Fibroblast of the conjunctiva (primary cell): ENCODE measurements around the gene EHMT2.

ENCODE experiments used
- DNase-seq: peaks from one replicate; pipeline ENCODE4 v3.0.0-alpha.2; 2010; ENCODE audit warnings: low read depth

EHMT2 gene

GRCh38 chr6:31837369-31838113 lies 60.0 kb downstream of the EHMT2 start:
- DNase-seq, result no peak

DNA sequence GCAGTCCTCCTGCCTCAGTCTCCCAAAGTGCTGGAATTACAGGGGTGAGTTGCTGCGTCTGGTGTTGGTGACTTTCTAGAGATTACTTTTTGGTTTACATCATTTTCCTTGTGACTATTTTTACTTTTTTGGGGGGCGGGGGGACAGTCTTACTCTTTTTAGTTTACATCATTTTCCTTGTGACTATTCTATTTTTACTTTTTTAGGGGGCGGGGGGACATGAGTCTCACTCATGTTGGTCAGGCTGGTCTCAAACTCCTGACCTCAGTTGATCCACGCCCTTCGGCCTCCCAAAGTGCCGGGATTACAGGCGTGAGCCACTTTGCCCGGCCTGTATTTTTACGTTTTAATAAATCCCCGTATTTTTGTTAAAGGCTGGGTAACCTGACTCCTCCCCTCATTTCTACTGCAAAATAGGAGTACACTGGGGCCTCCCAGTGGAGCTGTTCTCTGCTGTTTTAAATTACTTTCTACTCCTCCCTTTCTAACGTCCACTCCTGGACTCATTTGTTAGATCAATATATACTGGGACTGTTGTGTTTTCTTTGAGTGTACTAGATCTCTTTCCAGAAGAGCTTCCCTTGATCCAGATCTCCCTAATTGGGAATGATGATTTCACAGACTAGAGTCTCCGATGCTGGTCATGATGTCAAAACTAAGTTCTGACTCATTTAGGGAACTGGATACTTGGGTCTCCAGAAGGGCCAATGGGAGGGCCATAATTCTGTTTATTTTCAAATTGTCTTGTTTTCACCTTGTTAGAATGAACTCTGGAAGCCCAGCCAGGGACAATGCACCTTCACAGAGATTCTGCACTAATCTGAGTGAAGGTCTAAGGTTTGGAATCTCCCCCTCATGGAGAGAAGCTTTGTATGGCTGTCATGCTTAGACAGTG lies 60.8 kb downstream of the EHMT2 start:
- peak; percentile 30 for DNase-seq

GRCh38 chr6:31836047-31836473 lies 61.4 kb downstream of the EHMT2 start:
- DNase-seq, result no peak

DNA sequence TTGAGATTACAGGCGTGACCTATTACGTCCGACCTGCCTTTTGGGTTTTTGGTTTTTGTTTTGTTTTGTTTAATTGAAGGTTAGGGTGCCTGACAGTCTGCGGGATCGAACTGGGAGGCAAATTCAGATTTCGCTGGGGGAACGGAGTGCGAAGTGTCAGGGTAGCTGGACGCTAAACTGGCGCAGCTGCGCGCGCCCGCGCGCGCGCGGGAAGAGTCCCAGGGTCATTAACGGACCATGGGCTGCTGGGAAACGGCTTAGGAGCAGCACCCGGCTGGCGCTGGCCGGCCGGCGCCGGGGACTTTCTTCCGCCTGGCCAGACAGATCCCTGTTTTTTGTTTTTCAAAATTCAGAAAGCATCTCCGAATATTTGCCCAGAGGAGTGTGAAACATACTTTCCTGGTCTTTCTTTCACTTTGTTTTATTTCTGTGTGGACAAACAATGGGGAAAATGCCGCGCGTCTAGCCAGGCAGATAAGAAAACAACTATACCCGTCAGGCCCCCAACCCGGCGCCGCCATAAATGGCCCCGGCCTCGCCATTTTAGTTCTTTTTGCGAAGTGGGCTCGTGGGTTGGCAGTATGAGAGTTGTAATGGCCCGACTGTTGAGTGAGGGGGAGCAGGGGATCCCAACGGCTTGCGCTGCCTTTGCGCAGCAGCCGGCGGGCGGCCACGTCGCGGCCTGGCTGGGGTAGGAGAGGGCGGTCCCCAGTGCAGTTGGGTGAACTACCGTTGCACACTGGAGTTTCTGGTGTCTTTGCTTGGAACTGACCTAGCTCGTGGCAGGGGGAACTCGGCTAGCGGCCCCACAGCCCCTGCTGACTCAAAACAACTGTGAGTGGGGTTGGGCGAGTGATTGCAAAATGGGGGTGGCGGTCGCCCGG lies 62.9 kb downstream of the EHMT2 start:
- peak; percentile 71 for DNase-seq

GRCh38 chr6:31831350-31832215 lies 65.9 kb downstream of the EHMT2 start:
- no peak for DNase-seq

GRCh38 chr6:31830886-31831335 lies 66.6 kb downstream of the EHMT2 start:
- DNase-seq, result no peak
